GM12878 (cell line): ENCODE results near the gene RAB3IL1. TPM values are rescaled to one million over a fixed set of nuclear protein-coding genes. Genes with fewer than 3 reads are reported as not detected.

Experiments used
- ATAC-seq: fragments of 200-7000 bp; cut with Tn5 transposase; 3 replicates; pipeline ENCODE4 v1.9.1; 2020; ENCODE audit warnings: mild to moderate bottlenecking, moderate library complexity
- BruUV-seq: library from RNA; stranded (reverse); fragments of 400-500 nt; replicated peaks from 2 replicates; lab custom pipeline; 2021; lab: Mats Ljungman, UMichigan
- CTCF ChIA-PET: fragments of 300-600 bp; sonication (Branson Sonifier 250); formaldehyde crosslinking; extraction: SDS; loops from one replicate; lab custom pipeline; 2021; ENCODE audit warnings: inconsistent platforms; lab: Yijun Ruan, JAX
- POLR2A ChIA-PET: fragments of 350-600 bp; formaldehyde crosslinking; extraction: SDS; loops from one replicate; lab custom pipeline; 2021; ENCODE audit warnings: inconsistent platforms; lab: Charles Lee
- RAD21 ChIA-PET: fragments of 300-600 bp; sonication (Branson Sonifier 250); formaldehyde crosslinking; loops from one replicate; lab custom pipeline; 2023; ENCODE audit warnings: antibody characterized with exemption; ENCODE audit not compliant: unreplicated experiment; lab: Charles Lee
- SMC1A ChIA-PET: fragments of 300-600 bp; sonication (Branson Sonifier 250); formaldehyde crosslinking; loops from one replicate; lab custom pipeline; 2023; ENCODE audit not compliant: unreplicated experiment, uncharacterized antibody; lab: Charles Lee
- DNase-seq: peaks from one replicate; pipeline ENCODE4 v3.0.0-alpha.2; 2011; ENCODE audit warnings: low read depth, low spot score
- FAIRE-seq: peaks from 3 replicates; lab custom pipeline; 2011; peaks lifted over from hg19 to GRCh38; lab: Jason Lieb, UNC
- H2AFZ ChIP-seq: 2 replicates; pipeline ENCODE4 v1.6.0; 2011; ENCODE audit warnings: low read depth, low read length, control low read depth; ENCODE audit not compliant: control insufficient read depth
- H3K27ac ChIP-seq: 2 replicates; pipeline ENCODE4 v1.5.1; 2011; ENCODE audit warnings: control low read depth; ENCODE audit not compliant: control insufficient read depth, insufficient read depth
- H3K27me3 ChIP-seq, 2 experiments: replicated peaks in 1 of 2; 2 replicates each; pipeline versions ENCODE4 v1.6.0 to v1.6.1; 2011; ENCODE audit warnings: low read length in 1 of 2; ENCODE audit not compliant: control insufficient read depth in 2 of 2, insufficient read depth in 2 of 2
- H3K36me3 ChIP-seq, 2 experiments: 2 replicates each; pipeline ENCODE4 v1.5.1; 2011; ENCODE audit warnings: low read length in 1 of 2; ENCODE audit not compliant: control insufficient read depth in 2 of 2, insufficient read depth in 2 of 2
- H3K4me1 ChIP-seq: 2 replicates; pipeline ENCODE4 v1.6.1; 2011; ENCODE audit warnings: mild to moderate bottlenecking, low read length, moderate library complexity, mixed read lengths; ENCODE audit not compliant: control insufficient read depth, insufficient read depth
- H3K4me2 ChIP-seq: 2 replicates; pipeline ENCODE4 v1.6.0; 2011; ENCODE audit warnings: control low read depth; ENCODE audit not compliant: control insufficient read depth, insufficient read depth
- H3K4me3 ChIP-seq: fragments of 200-600 bp; sonication (generic); 2 replicates; pipeline ENCODE4 v1.5.1; 2016
- H3K79me2 ChIP-seq: 2 replicates; pipeline ENCODE4 v1.6.0; 2011; ENCODE audit warnings: low read length; ENCODE audit not compliant: control insufficient read depth, insufficient read depth
- H3K9ac ChIP-seq: 2 replicates; pipeline ENCODE4 v1.8.0; 2011; ENCODE audit warnings: low read length, control low read depth, mixed read lengths; ENCODE audit not compliant: control insufficient read depth, insufficient read depth
- H3K9me3 ChIP-seq: replicated peaks from 3 replicates; pipeline ENCODE4 v1.5.1; 2011; ENCODE audit warnings: mild to moderate bottlenecking, low read length; ENCODE audit not compliant: control insufficient read depth, insufficient read depth
- H4K20me1 ChIP-seq: 2 replicates; pipeline ENCODE4 v1.6.0; 2011; ENCODE audit not compliant: control insufficient read depth, insufficient read depth
- CREM ChIP-seq: IDR thresholded peaks from 2 replicates; pipeline ENCODE4 v1.6.1; 2014; ENCODE audit warnings: antibody characterized with exemption, low read depth
- KAT2A ChIP-seq: conservative IDR thresholded peaks from 2 replicates; pipeline ENCODE4 v1.6.1; 2011; ENCODE audit warnings: low read depth, low read length; ENCODE audit not compliant: control insufficient read depth
- ZNF207 ChIP-seq: fragments of 450-650 bp; IDR thresholded peaks from 2 replicates; pipeline ENCODE4 v1.6.1; 2014; ENCODE audit warnings: antibody characterized with exemption, mild to moderate bottlenecking, borderline replicate concordance
- WGBS: methylation state at CpG from one replicate; pipeline ENCODE4 v1.1.6; 2016; ENCODE audit warnings: low lambda C conversion rate; ENCODE audit not compliant: insufficient replicate concordance, insufficient coverage; ENCODE audit errors: missing lambda C conversion rate; 5-methylcytosine and 5-hydroxymethylcytosine counted together
- in situ Hi-C: fragments of 300-500 bp; cut with MboI; formaldehyde crosslinking; loops from 9 replicates; pipeline ENCODE4 v1.14.3; 2018; ENCODE audit warnings: mixed read lengths
- intact Hi-C: fragments of 100-400 bp; cut with micrococcal nuclease; formaldehyde crosslinking; loops from one replicate; pipeline ENCODE4 v1.14.2; 2022; ENCODE audit not compliant: unreplicated experiment
- polyA plus RNA-seq, 11 experiments: library from polyadenylated mRNA; depleted of rRNA in 4 of 11; unstranded in 6 of 11; stranded (reverse) in 5 of 11; fragments of >200 nt; fragmentation: Nextera tagmentation in 4 of 11; fragmentation: Illumina TruSeq in 1 of 11; extraction: Ambion mirVana in 4 of 11; extraction: Trizol in 1 of 11; gene quantifications; 1 replicate in 1 of 11; 2 replicates in 10 of 11; pipeline versions ENCODE4 v1.2.1 to v1.2.3, GENCODE V29; 2011 to 2016; ENCODE audit warnings: inconsistent platforms in 2 of 11, missing spikeins in 2 of 11, low read depth in 1 of 11
- total RNA-seq, 4 experiments: library from RNA; depleted of rRNA in 3 of 4; stranded (reverse); fragments of >200 nt in 3 of 4; fragmentation: Illumina TruSeq in 1 of 4; extraction: Trizol in 1 of 4; gene quantifications; 2 replicates each; pipeline versions ENCODE4 v1.2.1 to v1.2.3, GENCODE V29; 2013 to 2021
- TF ChIP-seq, protein P1 (sequence below): fragments of 450-650 bp; IDR thresholded peaks from 2 replicates; pipeline ENCODE4 v1.6.1; 2017; ENCODE audit warnings: low read depth, mild to moderate bottlenecking, moderate library complexity

The RAB3IL1 gene
- total and polyA plus RNA-seq, 10 of the 15 experiments (the other 5 are each of a cell fraction or from before 2014, with no cell fraction given) = 0.04 TPM; not detected in 9

DNA sequence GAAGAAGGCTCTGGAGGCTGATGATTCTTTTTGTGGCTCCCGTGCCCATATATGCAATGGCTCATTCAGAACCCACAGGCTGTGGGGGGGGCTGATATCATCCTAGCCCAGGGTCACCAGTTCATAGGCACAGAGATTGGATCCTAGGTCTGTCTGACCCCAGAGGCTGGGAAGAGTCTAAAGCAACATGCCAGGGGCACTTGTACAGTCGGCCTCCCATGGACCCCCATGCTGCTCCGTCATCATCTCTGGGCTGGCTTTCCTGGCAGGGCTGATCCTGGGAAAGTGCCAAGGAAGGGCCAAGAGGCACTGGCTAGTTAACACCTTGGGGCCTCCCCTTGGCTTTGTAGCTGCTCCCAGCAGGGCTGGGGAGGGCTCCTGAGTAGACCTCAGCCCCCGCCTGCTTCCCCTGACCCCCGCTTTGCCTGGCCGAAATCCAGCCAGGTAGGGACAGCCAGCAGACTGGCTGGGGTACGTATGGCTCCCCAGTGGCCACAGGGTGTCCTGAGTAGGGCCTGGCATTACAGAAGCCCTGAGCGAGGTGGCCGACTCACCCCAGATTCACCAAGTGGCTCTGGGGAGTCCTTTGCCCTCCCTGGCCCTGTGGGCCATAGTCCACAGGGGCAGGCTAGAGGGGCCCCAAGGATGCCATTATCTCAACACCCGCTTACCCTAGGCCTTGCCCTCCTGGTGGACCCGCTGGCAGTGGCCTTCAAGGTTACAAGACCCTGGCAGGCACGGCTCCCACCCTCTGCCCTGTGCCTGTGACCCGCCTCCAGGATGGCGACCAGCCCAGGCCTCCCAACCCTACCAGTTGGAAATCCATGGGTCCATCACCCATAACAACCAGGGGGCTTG is 48.6 kb downstream of the RAB3IL1 start:
- WGBS = 71% methylated on average over 14 of the region's 14 CpGs
- H3K27ac ChIP-seq = no peak overlapping the region
- DNase-seq = no peak
- no peak overlapping the region for H3K9ac ChIP-seq
- H3K4me2 ChIP-seq = no peak overlapping the region
- H3K4me3 ChIP-seq = no peak overlapping the region
- no peak for ATAC-seq
- no TSS peak for BruUV-seq
- no peaks in the 10 kb centered on the region for H3K4me1 ChIP-seq
- H3K36me3 ChIP-seq = peaks cover 0 to 7% of the 10 kb centered on the region in 2 experiments; a peak in 3 of 4 replicates
- FAIRE-seq = no peak
- H4K20me1 ChIP-seq = no peaks in the 10 kb centered on the region
- ChIA-PET SMC1A (interaction anchor here (0.9 to 1.6 kb wide), 2 partner anchors 71 to 213 kb away, joined by 3 to 9 read pairs; no protein-coding TSS in a partner anchor), CTCF (interaction anchor here (0.7 to 5.3 kb wide), 3 partner anchors 29 to 213 kb away, joined by 3 to 49 read pairs (median 29); no protein-coding TSS in a partner anchor), POLR2A (no interaction called here), RAD21 (interaction anchor here (1.7 to 3.3 kb wide), 3 partner anchors 62 to 213 kb away, joined by 3 to 19 read pairs (median 17); no protein-coding TSS in a partner anchor)
- H3K79me2 ChIP-seq = no peaks in the 10 kb centered on the region
- no peaks in the 10 kb centered on the region; a peak in 1 of 4 replicates for H3K27me3 ChIP-seq
- in situ Hi-C loops (no loop called here), intact Hi-C loops (no loop called here)
- TF ChIP-seq, protein P1, sequence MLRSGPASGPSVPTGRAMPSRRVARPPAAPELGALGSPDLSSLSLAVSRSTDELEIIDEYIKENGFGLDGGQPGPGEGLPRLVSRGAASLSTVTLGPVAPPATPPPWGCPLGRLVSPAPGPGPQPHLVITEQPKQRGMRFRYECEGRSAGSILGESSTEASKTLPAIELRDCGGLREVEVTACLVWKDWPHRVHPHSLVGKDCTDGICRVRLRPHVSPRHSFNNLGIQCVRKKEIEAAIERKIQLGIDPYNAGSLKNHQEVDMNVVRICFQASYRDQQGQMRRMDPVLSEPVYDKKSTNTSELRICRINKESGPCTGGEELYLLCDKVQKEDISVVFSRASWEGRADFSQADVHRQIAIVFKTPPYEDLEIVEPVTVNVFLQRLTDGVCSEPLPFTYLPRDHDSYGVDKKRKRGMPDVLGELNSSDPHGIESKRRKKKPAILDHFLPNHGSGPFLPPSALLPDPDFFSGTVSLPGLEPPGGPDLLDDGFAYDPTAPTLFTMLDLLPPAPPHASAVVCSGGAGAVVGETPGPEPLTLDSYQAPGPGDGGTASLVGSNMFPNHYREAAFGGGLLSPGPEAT = no peak
- TF ChIP-seq CREM (no peak), ZNF207 (no peak), KAT2A (no peak)
- TF ChIP-seq, all 136 proteins: peak for 0
- no peak overlapping the region for H2AFZ ChIP-seq
- no peaks in the 10 kb centered on the region for H3K9me3 ChIP-seq
